ENCODE results near the gene NPC1.
"Not testable (repeated sequence)": the region's sequence is repeated elsewhere in the genome, so short reads cannot be mapped to it uniquely, and the experiment has no call there.

The NPC1 gene

DNA sequence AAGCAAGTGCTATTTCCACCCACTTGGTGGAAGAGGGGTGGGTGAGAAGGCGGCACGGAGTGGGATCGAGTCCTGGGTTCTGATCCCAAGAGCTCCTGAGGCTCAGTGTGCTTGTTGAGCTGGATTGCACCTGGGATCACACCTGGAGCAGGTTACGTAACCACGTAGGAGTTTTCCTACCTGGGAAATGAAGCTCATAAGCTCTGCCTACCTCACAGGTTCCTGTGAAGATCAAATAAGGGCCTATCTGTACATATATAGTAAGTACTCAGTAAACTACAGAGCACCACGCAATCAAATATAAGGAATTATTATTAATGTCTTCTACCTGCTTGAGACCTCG lies 11.0 kb downstream of the NPC1 start:
- DNase-seq (ENCODE audit: low read depth): no peak

DNA sequence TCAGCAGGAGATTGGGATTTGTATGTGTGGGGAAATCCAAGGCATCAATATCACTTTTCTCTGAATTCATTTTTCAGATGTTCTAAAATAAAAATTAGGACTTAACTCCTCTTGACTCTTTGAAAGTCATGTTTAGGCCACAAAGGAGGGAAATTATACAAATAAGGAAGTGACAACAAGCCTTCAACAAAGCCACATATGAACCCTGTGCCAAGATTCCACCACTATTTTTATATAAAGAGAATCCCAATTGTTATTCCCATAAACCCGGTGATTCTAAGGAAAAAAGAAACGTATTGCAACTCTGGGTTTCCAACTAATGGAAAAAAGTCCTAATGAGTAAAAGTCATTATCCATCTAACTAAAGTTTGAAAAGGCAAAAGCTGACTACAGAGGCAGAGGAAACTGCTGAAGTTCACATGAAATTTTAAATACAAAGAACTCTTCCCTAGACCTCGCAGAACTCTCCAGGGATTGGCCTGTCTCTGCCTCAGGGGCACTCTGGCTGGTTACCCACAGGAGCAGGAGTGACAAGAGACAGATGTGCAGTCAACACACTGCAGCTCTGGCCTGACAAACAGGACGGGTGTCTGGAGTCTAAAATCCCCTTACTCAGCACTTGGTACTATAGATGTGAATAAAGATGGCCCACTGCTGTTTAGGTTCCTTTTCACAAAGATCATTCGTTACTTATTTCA lies 11.5 kb downstream of the NPC1 start:
- DNase-seq (ENCODE audit: low read depth): no peak

DNA sequence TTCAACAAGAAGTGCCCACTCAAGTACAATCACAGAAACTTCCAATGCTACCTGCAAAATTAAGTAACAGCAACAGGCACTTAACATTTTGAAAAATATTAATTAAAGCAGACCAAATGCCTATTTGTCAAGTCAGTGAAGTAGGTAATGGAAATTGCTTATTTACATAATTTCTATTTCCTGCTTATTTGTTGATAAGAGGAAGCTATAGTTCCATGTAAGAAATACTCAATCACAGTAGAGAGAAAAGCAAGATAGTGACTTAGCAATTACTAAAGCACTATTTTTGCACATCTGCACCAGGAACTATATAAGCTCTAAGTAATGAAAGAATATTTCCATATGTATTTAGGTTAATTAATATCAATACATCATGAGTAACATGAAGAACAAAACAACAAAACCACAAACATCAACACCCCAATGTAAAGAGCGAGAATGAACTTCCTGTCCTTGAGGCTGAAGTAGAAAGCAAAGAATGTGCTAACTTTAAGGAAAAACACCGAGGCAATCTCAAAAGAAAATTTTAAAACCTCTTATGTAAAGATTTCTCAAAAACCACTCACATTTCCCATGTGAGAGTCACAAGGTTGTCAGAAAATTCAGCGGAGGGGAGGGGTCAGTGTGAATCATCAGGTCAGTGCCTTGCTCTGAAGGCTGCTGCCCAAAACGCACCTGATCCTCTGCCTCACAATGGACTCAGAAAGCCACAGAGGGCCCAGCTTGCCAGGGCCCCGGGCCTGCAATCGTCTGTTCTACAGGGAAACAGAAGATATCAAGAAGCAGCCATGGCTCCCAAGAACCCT lies 12.5 kb downstream of the NPC1 start:
- peak; percentile 15 for DNase-seq (ENCODE audit: low read depth)

GRCh38 chr18:23573020-23573419 lies 13.3 kb downstream of the NPC1 start:
- no peak for DNase-seq (ENCODE audit: low read depth)

- DNase-seq (ENCODE audit: low read depth): no peak
These were observed 13.7 kb downstream of the NPC1 start for GRCh38 chr18:23572570-23572969.

GRCh38 chr18:23572012-23572411 lies 14.3 kb downstream of the NPC1 start:
- DNase-seq (ENCODE audit: low read depth): no peak

DNA sequence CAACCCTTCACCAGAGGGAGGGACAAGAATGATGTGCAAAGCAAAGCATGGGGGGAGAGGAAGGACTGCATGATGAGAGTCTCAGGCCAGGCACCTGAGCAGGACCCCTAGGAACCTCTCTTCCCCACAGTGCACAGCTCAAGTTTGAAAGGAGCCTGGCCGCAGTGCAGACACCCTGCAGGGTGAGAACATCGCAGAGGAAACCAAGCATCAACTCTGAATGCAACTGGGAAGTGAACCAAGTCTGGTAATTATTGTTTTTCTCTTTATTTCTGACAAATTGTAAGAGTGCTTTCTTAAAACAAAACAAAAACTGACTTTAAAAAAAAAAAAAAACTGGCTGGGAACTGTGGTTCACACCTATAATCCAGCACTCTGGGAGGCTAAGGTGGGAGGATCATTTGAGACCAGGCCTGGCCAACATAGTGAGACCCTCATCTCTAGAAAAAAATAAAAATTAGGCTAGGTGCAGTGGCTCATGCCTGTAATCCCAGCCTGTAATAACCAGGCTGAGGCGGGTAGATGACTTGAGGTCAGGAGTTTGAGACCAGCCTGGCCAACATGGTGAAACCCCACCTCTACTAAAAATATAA lies 15.3 kb downstream of the NPC1 start:
- DNase-seq (ENCODE audit: low read depth): no peak

- no peak for DNase-seq (ENCODE audit: low read depth)
These were observed 16.8 kb downstream of the NPC1 start for GRCh38 chr18:23569299-23570063.

GRCh38 chr18:23568281-23569138 lies 17.8 kb downstream of the NPC1 start:
- no peak for DNase-seq (ENCODE audit: low read depth)

DNA sequence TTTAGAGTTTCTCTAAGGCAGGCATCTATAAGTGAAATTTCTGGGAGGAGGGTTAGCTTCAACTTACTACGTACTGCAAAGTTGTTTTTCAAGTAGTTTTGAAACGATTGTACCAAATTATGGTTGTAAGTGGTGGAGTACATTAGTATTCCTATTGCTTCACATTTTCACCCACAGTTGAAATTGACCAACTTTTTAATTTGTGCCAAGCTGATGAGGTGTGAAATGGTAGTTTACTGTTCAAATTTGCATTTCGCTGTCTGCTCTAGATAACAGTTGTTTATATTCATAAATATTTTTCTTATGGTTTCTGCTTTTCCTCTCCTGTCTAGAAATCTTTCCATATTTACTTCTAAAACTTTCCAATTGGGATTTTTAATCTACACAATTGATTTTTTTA lies 18.6 kb downstream of the NPC1 start:
- no peak for DNase-seq (ENCODE audit: low read depth)

- no peak for DNase-seq (ENCODE audit: low read depth)
These were observed 20.3 kb downstream of the NPC1 start for GRCh38 chr18:23565916-23566547.

DNA sequence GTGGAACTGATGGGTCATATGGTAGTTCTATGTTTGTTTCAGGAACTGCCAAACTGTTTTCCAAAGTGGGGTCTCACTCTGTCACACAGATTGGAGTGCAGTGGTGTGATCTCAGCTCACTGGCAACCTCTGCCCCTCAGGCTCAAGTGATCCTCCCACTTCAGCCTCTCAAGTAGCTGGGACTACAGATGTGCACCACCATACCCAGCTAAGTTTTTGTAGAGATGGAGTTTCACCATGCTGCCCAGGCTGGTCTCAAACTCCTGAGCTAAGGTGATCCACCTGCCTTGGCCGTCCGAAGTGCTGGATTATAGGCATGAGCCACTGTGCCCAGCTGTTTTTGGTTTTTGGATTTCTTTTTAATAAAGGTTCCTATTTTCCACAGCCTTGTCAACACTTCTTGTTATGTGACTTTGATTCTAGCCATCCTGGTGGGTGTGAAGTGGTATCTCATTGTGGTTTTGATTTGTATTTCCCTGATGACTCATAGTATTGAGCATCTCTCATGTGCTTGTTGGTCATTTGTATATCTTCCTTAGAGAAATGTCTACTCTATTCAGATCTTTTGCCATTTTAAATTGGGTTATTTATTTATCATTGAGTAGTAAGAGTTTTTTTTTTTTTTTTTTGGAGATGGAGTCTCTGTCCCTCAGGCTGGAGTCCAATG lies 22.8 kb downstream of the NPC1 start:
- no peak for DNase-seq (ENCODE audit: low read depth)

DNA sequence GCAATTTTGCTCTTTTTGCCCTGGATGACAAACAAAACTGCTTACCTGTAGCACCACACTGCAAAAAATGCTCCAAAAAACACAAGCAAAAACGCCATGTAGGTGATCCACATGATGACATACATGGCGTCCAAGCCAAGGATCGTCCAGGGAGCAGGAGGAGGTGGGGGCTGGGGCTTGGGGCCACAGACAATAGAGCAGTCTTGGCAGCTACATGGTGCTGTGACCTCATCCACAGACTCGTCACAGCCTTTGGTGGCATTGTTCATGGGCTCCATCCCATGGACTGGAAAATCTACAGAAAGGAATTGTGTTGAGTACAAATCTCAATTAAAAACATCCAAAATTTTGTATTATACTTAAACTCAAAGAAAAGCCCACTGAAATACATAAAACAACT lies 26.1 kb downstream of the NPC1 start:
- DNase-seq (ENCODE audit: low read depth): no peak

DNA sequence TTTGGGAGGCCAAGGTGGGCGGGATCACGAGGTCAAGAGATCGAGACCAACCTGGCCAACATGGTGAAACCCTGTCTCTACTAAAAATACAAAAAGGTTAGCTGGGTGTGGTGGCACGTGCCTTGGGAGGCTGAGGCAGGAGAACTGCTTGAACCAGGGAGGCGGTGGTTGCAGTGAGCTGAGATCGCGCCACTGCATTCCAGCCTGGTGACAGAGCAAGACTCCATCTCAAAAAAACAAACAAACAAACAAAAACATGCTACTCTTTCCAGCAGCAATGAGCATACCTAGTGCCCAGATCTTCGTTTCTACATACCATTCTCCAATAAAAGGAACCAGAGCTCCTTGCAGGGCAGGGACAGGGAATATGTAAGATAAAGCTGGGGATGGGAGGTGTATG lies 28.8 kb downstream of the NPC1 start:
- DNase-seq (ENCODE audit: low read depth): not testable (repeated sequence)

DNA sequence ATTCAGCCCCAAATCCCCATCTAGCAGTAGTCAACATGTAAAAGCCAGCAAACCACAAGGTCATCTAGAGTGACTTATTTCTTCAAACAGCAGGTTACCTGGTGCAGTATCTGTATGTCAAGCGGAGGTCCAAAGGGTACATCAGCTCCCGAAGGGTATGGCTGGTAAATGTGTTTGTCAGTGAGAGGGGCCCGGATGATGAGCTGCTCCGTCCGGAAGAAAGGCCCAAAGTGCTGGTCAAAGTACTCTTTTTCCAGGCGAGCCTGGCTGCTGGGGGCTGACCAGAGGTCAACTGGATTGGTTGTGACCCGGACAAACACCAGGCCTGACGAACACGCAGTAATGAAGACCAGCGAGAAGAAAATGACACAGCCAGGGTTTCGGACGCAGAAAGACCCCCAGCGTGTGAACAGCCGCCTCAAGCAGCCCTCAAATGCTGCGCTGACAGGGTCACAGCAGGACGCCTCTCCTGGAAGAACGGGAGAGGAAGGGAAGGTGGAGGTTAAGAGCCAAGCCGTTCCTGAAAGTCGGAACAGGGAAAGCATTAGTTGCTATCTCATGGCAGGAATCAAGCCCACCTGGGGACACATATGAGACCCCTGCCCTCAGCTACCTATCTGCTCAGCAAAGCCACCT lies 30.0 kb downstream of the NPC1 start:
- no peak for DNase-seq (ENCODE audit: low read depth)

DNA sequence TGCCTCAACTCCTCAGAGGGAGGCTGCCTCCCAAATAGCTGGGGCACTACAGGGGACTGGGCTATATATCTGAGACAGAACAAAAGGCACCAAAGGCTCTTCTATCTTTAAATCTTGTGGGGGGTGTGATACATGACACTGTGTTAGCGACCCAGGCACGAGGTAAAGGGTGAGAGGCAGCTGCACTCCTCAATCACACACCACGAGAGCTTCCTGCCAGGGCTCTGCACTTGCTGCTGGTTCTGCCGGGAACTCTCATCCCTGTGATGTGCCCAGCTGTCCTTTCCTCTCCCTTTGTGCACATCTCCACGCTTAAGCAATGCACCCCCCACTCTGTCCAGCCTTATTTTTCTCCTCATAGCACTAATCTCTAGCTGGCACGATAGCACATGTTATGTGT lies 32.4 kb downstream of the NPC1 start:
- DNase-seq (ENCODE audit: low read depth): no peak

DNA sequence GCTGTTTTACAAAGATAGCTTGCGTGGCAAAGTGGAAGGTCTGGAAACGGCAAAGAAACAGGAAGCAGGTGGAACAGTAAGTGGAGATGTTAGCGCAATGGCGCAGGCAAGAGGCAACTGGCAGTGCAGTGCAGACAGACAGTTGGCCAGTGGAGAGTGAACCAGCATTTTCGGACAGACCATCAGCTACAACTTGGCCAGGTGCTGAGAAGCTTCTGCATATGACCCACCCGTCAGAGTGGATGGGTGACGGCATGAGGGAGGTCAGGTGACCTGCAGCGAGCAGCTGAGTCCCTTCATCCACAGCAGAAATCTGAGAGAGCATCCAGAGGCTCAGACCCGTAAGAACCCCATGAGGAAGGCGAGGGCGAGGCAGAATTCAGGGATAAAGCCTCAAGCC lies 33.8 kb downstream of the NPC1 start:
- no peak for DNase-seq (ENCODE audit: low read depth)

GRCh38 chr18:23551978-23552377 lies 34.3 kb downstream of the NPC1 start:
- DNase-seq (ENCODE audit: low read depth): no peak

GRCh38 chr18:23550898-23551297 lies 35.4 kb downstream of the NPC1 start:
- DNase-seq (ENCODE audit: low read depth): no peak

DNA sequence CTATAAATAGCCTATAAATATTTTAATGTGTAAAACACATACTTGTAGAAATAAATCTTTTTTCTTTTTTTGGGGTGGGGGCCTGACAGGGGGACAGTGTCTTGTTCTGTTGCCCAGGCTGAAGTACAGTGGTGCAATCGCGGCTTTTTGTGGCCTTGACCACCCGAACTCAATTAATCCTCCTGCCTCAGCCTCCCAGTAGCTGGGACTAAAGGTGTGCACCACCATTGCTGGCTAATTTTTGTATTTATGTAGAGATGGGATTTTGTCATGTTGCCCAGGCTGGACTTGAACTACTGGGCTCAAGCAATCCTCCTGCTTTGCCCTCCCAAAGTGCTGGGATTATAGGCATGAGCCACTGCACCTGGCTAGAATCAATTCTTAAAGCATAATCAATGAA lies 37.6 kb downstream of the NPC1 start:
- no peak for DNase-seq (ENCODE audit: low read depth)
